ENCODE data around the gene ZNF358.

ZNF358 gene

GRCh38 chr19:7516333-7516732, 430 bp downstream of the ZNF358 start:
- no peak for TF ChIP-seq CTCF (conservative IDR thresholded peaks at IDR 0.05)
- TF ChIP-seq ZFX (IDR thresholded peaks at IDR 0.05), result peak; percentile 44; the same call in 1 of the 2 replicates
- H3K27ac ChIP-seq, result peak overlapping the region; percentile 70

GRCh38 chr19:7516878-7517277, 975 bp downstream of the ZNF358 start:
- no peak for TF ChIP-seq ZFX (IDR thresholded peaks at IDR 0.05)
- no peak for TF ChIP-seq CTCF (conservative IDR thresholded peaks at IDR 0.05)
- H3K27ac ChIP-seq, result peak overlapping the region; percentile 70

GRCh38 chr19:7519361-7520130, 3.6 kb downstream of the ZNF358 start:
- H3K27ac ChIP-seq, result no peak overlapping the region
- TF ChIP-seq CTCF (conservative IDR thresholded peaks at IDR 0.05) (no peak), ZFX (IDR thresholded peaks at IDR 0.05) (no peak)

GRCh38 chr19:7520131-7521051, 4.5 kb downstream of the ZNF358 start:
- no peak for TF ChIP-seq CTCF (conservative IDR thresholded peaks at IDR 0.05)
- TF ChIP-seq ZFX (IDR thresholded peaks at IDR 0.05), result no peak

GRCh38 chr19:7521551-7522071, 5.7 kb downstream of the ZNF358 start:
- peak overlapping the region; percentile 47 for H3K27ac ChIP-seq
- no peak for TF ChIP-seq ZFX (IDR thresholded peaks at IDR 0.05)
- no peak for TF ChIP-seq CTCF (conservative IDR thresholded peaks at IDR 0.05)

More at GRCh38 chr19:7520131-7521051, 4.5 kb downstream of the ZNF358 start:
- no peak overlapping the region for H3K27ac ChIP-seq

- H3K27ac ChIP-seq, result peak within 1 kb of the TSS; percentile 47
- TF ChIP-seq CTCF (conservative IDR thresholded peaks at IDR 0.05), result no peak
- no peak for TF ChIP-seq ZFX (IDR thresholded peaks at IDR 0.05)
Observed at GRCh38 chr19:7522072-7522922, 6.4 kb downstream of the ZNF358 start, which contains the start of gene MCOLN1. TSS of gene MCOLN1 (plus strand) at chr19:7522624. CDS start at chr19:7522751, 127 bp downstream.
